Measurements from ENCODE around the gene INSYN2B.

- TF ChIP-seq POLR2A (IDR thresholded peaks at IDR 0.05; ENCODE audit: low read depth, low read length) (no peak), USF2 (IDR thresholded peaks at IDR 0.05; ENCODE audit: low read depth, low read length) (no peak), MXI1 (IDR thresholded peaks at IDR 0.05; ENCODE audit: borderline replicate concordance, low read depth, low read length) (no peak), RCOR1 (IDR thresholded peaks at IDR 0.05; ENCODE audit: insufficient replicate concordance, low read length) (no peak), CTCF (conservative IDR thresholded peaks at IDR 0.05; ENCODE audit: low read depth, low read length) (no peak), RAD21 (IDR thresholded peaks at IDR 0.05; ENCODE audit: low read length) (no peak), BHLHE40 (IDR thresholded peaks at IDR 0.05; ENCODE audit: low read depth, low read length) (no peak), RFX5 (IDR thresholded peaks at IDR 0.05; ENCODE audit: low read depth, low read length) (no peak), ELK1 (IDR thresholded peaks at IDR 0.05; ENCODE audit: borderline replicate concordance, low read depth, low read length) (no peak), FOS (IDR thresholded peaks at IDR 0.05; ENCODE audit: low read depth, low read length) (no peak), SMC3 (IDR thresholded peaks at IDR 0.05; ENCODE audit: low read depth, low read length) (no peak), MAZ (IDR thresholded peaks at IDR 0.05; ENCODE audit: borderline replicate concordance, low read depth, low read length) (no peak), CHD1 (IDR thresholded peaks at IDR 0.05; ENCODE audit: low read depth, low read length) (no peak)
These were observed 84.4 kb downstream of the INSYN2B start for GRCh38 chr5:169895926-169896325.
